ENCODE results near the gene COX10.
"Not testable (repeated sequence)": the region's sequence is repeated elsewhere in the genome, so short reads cannot be mapped to it uniquely, and the experiment has no call there.

The COX10 gene

DNA sequence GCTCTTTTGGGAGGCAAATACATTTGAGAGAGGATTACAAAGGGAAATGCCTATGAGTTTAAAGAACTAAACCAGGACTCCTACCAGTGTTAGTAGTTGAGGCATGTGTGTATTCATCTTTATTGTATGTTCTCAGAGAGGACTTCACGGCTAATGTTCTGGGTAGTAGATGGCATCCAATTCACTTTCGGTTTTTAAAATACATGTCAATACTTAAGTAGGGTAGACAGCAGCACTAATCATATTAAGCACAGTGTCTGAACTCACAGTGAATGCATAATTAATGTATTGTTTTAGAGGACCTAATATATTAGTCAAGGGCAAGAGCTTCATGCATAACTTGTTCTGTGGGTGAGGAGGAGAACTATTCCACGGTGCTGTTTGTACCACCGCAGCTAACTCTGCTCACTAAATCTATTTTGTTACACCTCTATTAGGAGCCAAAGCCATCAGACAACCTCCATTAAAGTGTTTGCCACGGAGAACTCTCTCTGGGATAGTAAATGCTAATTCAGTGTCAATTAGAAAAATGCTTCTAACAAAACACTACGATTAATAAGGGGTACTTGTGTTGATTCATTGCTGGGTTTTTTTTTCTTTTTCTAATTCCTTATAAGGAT, 56.3 kb downstream of the COX10 start:
- DNase-seq, result no peak

DNA sequence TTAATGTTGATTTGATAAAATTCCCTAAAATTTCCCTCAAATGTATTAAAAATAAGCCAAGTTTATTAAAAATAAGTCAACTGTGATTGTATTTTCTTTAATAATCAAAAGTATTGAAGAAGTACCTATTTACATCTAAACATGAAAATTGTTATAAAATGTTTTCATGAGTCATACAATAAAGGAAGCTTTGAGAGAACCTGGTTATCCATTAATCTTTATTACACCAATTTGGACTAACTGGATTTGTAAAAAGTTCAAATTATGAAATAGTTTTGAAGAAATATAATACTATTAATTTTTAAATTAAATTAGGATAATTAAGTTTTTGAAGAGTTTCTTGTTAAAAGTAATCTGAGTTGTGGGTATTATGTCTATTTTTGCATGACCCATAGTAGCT, 63.8 kb downstream of the COX10 start:
- no peak for DNase-seq

DNA sequence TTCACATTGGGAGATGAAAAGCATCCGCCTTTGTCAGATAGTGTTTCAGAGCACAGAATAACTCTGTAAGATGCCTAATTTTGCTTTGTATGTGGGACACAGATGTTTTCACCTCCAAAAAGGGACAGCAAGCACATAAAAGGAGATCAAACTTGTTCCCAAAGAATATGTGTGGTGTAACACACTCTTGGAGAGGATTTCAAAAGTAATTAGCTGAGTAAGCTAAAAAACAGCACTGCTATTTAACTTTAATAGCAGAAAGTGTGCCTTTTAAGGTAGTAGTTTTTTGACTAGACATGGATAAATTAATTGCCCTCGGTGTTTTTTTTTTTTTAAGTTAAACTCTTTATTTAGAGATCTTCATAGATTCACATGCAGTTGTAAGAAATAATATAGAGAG, 65.2 kb downstream of the COX10 start:
- no peak for DNase-seq

DNA sequence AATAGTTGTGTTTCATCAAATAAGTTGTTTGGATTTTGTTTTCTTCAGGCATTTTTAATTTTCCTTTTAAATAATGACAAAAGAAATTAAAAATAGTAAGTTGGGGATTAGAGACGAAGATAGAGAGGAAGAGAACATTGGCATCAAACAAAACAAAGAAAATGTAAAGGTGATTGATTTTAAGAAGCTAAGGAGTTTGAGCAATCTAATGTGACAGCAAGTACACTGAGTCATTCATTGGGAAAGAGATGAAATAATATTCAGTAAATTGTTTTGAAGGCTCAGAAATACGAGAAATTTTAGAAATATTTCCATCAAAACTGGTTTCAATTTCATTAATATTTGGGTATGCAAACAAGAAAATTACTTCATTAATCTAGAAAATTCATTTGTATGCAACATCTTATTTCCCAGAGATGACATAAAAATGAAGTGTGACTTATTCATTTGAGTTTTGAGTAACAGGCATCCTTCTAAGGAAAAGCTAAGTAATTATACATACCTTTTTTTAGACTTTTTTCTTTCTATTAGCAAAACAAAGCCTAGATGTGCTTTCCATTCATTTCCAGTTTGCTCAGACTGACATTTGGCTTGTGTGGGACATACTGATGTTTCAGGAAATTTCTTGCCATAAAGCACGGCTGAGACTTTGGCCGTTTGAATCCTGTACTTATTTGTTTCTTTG, 66.7 kb downstream of the COX10 start:
- no peak for DNase-seq

DNA sequence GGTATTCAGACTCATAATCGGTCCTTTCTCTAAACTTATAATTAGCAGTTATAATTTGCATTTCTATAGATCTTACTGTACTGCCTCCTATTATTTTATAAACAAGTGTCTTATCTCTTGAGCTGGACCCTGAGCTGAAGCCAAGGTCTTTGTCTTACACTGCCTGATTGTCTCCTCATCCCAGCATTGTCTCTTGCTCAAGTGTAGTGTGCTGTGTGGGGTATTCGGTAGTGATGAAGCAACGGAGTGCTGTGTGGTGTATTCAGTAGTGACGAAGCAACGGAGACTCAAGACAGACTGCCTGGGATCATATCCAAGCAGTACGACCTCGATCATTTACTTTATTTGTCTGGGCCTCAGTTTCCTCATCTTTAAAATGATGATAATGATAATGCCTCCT, 69.3 kb downstream of the COX10 start:
- no peak for DNase-seq

DNA sequence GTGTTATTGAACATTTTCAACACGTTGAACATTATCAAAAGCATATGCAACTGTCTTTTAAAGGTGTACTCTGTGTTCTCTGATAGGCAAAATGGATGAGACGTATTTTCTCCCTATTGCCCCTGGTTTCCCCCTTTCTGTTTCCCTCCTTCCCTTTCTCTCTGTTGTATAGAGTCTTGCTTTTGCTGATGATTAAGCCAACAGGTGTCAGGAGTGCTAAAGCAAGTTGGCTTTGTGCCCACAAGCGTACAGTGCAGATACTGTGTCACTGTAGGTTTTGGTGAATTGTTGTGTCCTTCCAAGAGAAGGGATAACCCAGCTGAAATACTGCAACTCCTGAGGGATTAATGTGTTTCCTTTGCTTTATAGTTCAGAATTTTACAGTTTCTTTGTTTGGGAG, 74.4 kb downstream of the COX10 start:
- no peak for DNase-seq

DNA sequence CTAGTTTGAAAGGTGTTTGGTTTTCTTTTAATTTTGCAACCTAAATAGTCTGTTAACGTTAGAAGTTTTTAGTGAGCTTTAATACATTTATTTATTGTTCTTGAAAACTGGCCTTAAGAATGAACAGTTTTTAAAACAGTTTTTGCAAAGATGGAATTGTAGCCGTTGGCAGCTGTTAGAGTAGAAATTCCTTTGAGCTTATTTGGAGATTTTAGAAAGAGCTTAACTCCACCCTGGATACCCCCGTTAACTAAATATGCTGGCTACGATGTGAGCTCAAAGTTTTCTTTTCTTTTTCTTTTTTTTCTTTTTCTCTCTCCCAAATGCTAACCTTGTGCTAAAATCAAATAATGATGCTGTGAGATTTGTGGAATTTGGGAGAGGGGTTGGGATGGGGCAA, 75.2 kb downstream of the COX10 start:
- DNase-seq, result no peak

DNA sequence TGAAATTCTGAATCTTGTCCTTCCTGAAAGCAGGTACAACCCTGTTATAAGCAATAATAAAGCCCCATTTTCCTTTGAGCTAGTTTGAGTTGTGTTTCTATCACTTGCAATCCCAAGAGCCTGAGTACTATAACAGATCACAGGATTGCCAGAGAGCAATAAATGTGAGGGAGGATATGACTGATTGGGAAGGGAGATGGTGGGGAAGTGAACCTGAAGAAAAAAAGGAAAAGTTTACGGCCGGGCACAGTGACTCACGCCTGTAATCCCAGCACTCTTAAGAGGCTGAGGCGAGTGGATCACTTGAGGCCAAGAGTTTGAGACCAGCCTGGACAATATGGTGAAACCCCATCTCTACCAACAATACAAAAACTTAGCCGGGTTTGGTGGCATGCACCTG, 80.4 kb downstream of the COX10 start:
- no peak for DNase-seq

DNA sequence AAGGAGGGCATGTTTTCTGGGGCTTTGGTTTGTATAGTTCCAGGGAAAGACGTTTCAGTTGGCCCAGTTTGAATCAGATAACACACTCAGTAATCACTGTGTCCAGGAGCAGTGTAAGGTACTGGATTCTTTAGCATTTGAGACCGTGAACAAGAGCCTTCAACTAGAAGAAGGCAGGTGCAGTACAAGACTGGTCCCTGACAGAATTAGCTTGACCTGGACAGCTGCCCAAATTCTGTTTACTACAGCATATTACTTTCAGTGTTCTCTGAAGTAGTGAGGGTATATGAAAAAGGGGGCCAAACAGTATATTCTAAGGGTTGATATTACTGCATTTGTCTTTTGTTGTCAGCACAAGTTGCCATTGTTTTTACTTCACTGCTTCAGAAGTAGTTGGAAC, 81.3 kb downstream of the COX10 start:
- DNase-seq, result no peak

DNA sequence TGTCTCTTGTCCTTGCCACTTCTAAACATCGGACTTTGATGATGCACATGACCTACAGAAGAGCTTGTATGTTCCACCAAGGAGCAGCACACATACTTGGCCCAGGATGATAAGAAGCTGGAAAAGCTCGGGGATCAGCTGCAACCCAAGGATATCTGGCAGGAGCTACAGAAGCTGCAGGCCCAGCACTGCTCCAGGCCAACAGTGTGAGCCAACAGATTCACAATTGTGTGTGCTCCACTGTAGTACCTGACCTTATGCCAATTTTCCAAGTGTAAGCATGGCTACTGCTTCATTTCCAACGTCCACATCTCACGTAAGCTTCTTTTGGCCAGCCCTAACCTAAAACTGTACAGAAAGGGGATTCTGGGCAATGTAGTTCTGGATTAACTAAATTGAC, 83.4 kb downstream of the COX10 start:
- DNase-seq, result no peak

DNA sequence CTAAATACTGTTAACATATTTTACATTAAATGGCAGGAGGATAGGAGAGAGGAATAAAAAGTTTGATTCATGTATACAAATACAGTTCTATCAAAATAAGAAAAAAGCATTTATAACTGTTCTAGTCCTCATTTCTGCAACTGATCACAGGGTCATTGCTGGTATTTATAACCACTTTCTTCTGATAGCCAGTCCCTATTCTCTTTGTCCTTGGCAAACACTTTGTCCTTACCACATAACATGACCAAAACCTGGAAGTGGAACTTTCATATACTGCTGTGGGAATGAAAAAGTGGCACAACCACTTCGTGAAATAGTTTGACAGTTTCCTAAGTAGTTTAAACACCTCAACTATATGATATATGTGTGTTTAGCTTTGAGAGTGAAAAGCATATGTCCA, 84.1 kb downstream of the COX10 start:
- no peak for DNase-seq

DNA sequence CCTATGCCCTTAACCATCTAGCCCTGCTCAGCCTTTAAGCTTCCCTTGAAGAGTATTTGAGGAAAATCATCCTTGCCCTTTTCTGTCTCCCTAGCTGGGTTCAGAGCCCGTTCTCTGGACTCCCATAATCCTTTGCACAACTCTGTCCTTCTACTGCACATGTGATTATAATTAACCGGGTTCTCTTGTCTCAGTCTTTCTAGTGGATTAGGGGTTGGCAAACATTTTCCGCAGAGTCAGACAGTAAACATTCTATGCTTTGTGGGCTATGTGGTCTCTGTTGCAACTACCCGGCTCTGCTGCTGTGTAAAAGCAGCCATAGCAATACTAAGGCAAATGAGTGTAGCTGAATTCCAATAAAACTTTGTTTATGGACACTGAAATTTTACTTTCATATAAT, 87.4 kb downstream of the COX10 start:
- DNase-seq, result no peak

DNA sequence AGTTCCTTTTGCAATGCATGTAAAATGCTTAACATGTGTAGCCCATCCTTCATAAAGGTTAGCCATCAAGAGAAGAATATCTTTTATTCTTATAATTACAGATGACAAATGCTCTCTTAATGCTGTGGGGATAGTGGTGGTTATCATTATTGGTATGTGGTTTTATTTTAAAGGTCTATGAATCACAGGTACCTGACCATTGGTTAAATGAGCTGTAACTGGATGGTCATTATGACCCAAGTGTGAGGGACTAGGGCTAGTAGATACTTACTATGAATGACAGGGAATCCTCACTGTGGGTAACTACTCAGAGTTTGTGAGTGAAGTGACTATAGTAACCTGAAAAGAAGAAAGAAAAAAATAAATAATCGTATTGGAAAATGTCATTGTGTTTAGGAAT, 88.5 kb downstream of the COX10 start:
- DNase-seq, result no peak

DNA sequence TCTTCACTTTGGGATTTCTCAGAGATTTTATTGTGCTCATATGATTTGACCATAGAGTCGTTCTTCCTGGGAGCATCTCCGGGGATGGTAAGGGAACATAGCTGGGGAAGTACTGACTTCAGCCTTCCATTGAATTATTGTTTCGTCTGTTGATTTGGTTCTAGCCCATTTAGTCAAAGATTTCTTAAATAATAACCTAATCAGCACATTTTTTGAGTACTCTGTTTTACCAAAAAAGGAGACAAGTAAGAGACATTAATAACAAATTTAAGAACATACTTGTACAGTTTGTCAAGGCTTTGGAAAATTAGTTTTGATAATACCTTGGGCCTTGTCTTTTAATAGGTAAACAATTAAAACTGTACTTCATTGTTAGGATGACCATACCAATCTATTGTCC, 89.4 kb downstream of the COX10 start:
- DNase-seq, result no peak

DNA sequence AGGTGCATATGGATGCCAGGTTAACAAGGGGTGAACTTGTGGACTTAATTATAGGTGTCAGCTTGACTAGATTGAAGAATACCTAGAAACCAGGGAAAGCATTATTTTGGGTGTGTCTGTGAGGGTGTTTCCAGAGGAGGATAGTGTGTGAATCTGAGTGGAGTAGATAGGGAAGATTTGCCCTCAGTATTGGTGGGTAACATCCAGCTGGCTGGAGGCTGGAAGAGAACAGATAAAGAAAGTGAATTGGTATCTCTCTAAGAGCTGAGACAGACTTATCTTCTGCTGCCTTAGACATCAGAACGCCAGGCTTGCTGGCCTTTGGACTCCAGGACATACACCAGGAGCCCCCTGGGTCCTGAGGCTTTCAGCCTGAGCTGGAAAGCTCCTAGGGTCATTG, 92.1 kb downstream of the COX10 start:
- no peak for DNase-seq

DNA sequence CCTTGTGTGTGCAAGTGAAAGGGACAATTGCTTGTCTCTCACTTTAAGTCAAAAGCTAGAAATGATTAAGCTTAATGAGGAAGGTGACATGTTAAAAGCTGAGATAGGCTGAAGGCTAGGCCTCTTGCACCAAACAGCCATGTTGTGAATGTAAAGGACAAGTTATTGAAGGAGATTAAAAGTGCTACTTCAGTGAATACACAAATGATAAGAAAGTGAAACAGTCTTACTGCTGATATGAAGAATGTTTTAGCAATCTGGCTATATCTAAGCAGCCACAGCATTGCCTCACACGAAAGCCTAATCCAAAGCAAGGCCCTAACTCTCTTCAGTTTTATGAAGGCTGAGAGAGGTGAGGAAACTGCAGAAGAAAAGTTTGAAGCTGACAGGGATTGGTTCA, 96.3 kb downstream of the COX10 start:
- DNase-seq, result no peak

DNA sequence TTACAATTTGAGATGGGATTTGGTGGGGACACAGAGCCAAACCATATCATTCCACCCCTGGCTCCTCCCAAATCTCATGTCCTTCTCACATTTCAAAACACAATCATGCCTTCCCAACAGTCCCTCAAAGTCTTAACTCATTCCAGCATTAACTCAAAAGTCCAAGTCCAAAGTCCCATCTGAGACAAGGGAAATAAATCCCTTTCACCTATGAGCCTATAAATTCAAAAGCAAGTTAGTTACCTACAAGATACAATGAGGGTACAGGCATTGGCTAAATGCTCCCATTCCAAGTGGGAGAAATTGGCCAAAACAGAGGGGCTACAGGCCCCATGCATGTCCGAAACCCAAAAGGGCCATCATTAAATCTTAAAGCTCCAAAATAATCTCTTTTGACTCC, 98.5 kb downstream of the COX10 start:
- DNase-seq, result not testable (repeated sequence)

DNA sequence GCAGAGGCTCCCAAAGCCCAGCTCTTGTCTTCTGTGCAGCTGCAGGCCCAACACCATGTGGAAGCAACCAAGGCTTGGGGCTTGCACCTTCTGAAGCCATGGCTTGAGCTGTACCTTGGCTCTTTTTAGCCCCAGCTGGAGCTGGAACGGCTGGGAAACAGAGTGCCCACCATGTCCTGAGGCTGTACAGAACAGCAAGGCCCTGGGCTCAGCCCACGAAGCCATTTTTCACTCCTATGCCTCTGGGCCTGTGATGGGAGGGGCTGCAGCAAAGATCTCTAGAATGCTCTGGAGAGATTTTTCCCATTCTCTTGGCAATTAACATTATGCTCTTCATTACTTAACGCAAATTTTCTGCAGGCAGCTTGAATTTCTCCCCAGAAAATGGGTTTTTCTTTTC, 99.3 kb downstream of the COX10 start:
- no peak for DNase-seq

DNA sequence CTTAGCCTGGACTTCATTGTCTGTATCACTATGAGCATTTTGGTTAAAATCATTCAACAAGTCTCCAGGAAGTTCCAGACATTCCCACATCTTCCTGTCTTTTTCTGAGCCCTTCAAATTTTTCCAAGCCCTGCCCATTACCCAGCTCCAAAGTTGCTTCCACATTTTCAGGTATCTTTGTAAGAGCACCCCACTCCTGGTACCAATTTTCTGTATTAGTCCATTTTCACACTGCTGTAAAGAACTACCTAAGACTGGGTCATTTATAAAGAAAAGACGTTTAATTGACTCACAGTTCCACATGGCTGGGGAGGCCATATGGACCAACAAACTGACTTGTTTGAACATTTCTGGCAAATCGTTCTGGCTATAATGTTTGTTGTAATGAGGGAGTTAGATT, 100.0 kb downstream of the COX10 start:
- no peak for DNase-seq

DNA sequence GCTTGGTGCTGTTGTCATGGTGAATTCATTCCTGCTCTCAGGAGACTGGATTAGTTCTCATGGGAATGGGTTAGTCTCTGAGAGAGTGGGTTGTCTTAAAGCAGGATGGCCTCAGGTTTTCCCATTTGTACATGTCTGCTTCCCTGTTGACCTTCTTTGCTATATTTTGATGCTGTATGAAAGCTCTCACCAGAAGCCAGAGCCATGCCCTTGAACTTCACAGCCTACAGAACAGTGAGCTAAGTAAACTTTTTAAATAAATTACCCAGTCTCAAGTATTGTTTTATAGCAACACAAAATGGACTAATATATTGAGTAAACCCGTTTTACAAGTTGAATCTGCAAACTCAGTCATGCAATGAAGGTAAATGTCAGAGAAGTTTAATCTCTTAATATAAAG, 100.6 kb downstream of the COX10 start:
- DNase-seq, result no peak

DNA sequence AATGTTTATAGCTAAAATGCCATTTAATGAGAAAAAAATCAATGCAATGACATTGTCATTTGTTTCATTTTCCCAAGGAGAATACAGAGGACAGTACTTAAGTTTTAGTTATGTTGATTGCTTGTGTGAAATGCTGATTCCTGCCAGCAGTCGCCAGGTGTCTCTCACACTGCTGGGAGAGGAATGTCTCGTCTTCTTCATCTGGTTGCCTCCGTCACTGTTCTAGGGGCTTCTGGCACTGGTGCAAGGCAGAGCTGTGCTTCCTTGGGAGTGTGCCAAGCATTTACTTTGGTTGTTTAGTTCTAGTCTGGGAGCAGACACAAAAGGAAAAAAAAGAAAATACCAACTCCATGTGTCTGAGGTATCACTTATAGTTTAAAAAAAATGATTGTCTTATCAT, 107.7 kb downstream of the COX10 start:
- DNase-seq, result not testable (repeated sequence)

DNA sequence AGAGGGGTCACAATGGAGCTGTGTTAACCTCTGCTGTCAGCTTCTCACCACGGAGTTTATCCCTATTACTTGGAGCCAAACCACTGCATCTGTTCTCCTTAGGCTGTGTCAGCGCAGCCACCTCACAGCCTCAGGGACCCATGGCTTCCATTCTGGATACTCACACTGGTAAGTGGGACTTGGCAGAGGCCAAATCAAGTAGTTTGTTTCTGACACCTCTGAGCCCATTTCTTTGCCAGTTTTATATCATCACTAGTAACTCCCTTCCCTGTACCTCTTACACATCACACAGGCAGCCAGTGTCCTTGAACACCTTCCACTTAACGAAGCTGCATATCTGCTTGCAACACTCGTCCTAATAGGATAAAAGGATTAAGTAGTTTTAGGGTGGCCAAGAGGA, 108.5 kb downstream of the COX10 start:
- not testable (repeated sequence) for DNase-seq

DNA sequence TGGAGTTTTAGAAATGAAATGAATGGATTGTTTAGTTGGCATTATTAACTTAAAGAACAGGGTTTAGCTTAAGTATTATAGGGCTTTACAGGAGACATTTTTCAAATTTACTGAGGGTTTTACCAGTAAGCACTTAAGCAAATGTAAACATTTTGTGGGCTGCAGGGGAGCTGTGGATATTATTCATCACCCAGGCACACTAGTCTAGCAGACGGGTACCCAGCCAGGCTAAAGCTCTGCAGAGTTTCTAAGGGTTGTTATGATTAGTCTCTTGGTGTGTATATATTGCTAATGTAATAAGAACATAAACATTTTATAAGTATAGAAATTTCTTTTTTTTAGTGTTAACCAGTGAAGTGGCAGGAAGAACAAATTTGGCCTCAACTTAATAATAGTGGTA, 110.6 kb downstream of the COX10 start:
- DNase-seq, result not testable (repeated sequence)

DNA sequence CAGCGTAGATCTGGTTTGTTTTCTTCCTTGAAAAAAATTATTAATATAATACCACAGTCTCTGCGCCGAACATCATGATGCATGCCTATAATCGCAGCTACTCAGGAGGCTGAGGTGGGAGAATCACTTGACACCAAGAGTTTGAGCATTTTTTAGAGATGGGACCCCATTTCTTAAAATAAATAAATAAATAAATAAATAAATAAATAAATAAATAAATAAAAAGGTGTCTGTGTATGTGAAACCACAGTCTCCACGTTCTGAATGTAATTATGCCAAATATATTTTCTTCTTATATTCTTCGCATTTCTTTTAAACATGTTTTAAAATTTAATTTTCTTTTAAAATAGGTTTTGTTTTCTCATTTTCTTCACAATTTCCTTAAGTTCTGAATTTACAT, 112.8 kb downstream of the COX10 start:
- DNase-seq, result not testable (repeated sequence)

DNA sequence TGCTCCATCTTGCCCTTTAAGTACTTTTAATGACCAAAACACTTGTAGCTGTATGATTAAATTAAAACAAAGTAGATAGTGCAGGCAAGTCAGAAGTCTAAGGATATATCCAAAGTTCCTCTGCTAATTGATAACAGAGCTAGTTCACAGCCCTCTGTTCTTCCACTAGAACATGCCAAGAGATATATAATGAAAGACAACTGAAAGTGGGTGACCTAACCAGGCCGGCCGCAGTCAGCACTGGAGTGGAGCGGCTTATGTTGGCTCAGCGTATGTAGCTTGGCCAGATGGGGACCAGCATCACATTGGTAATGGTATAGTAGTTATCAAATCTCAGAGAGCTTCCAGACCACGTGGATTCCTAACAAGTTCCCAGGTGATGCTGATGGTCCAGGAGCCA, 115.2 kb downstream of the COX10 start:
- not testable (repeated sequence) for DNase-seq

All from activated effector memory CD4-positive, alpha-beta T cell treated with anti-CD3 and anti-CD28 coated beads, Interleukin-2, amount 50 U/mL, for 16 hours (primary cell).